ENCODE data around the gene SET. TPM values are rescaled to one million over a fixed set of nuclear protein-coding genes. Genes with fewer than 3 reads are reported as not detected.

SET gene
- total and polyA plus RNA-seq, 2 of the 13 experiments (the other 11 are each of a cell fraction or from before 2014, with no cell fraction given), result 94.2 to 611 TPM

DNA sequence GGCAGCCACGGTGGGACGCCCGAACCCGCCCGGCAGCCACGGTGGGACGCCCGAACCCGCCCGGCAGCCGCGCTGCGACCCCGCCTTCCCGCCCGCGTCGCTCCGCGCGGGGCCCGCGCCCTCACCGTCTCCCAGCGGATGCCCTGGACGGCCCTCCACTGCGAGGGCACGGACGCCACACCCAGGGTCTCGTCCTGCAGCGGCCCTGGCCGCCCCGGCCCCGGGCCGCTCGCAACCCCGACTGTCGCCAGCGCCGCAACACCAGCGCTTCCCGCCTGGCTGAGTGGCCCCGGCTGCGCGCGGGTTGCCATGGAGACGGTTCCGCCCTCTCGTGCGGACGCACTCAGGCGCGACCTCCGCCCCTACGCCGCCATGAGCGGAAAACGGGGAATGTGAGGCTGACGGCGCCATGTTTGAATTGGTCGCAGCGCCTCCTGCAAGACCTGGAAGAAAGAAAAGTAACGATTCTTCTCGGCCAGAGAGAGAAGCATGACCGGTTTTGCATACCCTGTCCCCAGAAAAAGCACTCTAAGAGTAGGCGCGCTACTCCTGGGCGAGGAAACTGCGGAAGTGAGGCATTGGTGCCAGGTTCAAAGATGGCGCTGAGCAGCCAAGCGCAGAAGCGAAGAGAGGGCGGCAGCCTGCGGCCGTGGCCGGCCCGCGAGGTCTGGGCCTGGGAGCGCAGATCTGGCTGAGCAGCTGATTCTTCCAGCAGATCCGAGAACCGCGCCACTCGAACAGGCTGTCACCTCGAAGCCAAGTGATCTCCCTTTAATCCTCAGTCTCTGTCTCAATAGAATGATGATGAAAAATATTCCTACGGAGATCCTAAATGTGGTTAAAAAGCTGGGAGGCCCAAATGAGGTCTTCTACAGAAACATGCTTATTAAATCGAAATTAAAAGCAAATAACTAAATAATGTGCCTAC is 32.3 kb upstream of the SET start, which contains the start of gene DYNC2I2 (continued):
- TF ChIP-seq ZNF407 (CRISPR knock-in tag; IDR thresholded peaks at IDR 0.05; ENCODE audit: not compliant biosample characterization) (peak; percentile 72), HIC2 (CRISPR knock-in tag; IDR thresholded peaks at IDR 0.05; ENCODE audit: low read depth) (no peak), TARDBP (CRISPR knock-in tag; IDR thresholded peaks at IDR 0.05) (peak; percentile 79; the same call in 1 of the 2 replicates), SIN3B (IDR thresholded peaks at IDR 0.05; ENCODE audit: low read length) (no peak), POLR2G (IDR thresholded peaks at IDR 0.05; ENCODE audit: low read depth, low read length) (peak; percentile 92), ELF3 (CRISPR knock-in tag; IDR thresholded peaks at IDR 0.05) (peak; percentile 65), SAP130 (CRISPR knock-in tag; IDR thresholded peaks at IDR 0.05; ENCODE audit: low read depth) (peak; percentile 97)
- TF ChIP-seq, protein P1, sequence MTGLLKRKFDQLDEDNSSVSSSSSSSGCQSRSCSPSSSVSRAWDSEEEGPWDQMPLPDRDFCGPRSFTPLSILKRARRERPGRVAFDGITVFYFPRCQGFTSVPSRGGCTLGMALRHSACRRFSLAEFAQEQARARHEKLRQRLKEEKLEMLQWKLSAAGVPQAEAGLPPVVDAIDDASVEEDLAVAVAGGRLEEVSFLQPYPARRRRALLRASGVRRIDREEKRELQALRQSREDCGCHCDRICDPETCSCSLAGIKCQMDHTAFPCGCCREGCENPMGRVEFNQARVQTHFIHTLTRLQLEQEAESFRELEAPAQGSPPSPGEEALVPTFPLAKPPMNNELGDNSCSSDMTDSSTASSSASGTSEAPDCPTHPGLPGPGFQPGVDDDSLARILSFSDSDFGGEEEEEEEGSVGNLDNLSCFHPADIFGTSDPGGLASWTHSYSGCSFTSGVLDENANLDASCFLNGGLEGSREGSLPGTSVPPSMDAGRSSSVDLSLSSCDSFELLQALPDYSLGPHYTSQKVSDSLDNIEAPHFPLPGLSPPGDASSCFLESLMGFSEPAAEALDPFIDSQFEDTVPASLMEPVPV (CRISPR knock-in tag; IDR thresholded peaks at IDR 0.05), result 0 out of 2 replicates have a peak, but pooled peaks have one; percentile 22
- TF ChIP-seq, protein P2, sequence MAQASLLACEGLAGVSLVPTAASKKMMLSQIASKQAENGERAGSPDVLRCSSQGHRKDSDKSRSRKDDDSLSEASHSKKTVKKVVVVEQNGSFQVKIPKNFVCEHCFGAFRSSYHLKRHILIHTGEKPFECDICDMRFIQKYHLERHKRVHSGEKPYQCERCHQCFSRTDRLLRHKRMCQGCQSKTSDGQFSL (CRISPR knock-in tag; IDR thresholded peaks at IDR 0.05), result no peak; the same call in 1 of the 2 replicates
- TF ChIP-seq, protein P3, sequence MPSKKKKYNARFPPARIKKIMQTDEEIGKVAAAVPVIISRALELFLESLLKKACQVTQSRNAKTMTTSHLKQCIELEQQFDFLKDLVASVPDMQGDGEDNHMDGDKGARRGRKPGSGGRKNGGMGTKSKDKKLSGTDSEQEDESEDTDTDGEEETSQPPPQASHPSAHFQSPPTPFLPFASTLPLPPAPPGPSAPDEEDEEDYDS (CRISPR knock-in tag; IDR thresholded peaks at IDR 0.05), result peak; percentile 77
- TF ChIP-seq, protein P4, sequence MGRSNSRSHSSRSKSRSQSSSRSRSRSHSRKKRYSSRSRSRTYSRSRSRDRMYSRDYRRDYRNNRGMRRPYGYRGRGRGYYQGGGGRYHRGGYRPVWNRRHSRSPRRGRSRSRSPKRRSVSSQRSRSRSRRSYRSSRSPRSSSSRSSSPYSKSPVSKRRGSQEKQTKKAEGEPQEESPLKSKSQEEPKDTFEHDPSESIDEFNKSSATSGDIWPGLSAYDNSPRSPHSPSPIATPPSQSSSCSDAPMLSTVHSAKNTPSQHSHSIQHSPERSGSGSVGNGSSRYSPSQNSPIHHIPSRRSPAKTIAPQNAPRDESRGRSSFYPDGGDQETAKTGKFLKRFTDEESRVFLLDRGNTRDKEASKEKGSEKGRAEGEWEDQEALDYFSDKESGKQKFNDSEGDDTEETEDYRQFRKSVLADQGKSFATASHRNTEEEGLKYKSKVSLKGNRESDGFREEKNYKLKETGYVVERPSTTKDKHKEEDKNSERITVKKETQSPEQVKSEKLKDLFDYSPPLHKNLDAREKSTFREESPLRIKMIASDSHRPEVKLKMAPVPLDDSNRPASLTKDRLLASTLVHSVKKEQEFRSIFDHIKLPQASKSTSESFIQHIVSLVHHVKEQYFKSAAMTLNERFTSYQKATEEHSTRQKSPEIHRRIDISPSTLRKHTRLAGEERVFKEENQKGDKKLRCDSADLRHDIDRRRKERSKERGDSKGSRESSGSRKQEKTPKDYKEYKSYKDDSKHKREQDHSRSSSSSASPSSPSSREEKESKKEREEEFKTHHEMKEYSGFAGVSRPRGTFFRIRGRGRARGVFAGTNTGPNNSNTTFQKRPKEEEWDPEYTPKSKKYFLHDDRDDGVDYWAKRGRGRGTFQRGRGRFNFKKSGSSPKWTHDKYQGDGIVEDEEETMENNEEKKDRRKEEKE (IDR thresholded peaks at IDR 0.05), result no peak
